ENCODE measurements around the gene VAT1L. TPM values are rescaled to one million over a fixed set of nuclear protein-coding genes. Genes with fewer than 3 reads are reported as not detected.

VAT1L gene
- total RNA-seq, 1 donor from 2014 or later, result not detected

DNA sequence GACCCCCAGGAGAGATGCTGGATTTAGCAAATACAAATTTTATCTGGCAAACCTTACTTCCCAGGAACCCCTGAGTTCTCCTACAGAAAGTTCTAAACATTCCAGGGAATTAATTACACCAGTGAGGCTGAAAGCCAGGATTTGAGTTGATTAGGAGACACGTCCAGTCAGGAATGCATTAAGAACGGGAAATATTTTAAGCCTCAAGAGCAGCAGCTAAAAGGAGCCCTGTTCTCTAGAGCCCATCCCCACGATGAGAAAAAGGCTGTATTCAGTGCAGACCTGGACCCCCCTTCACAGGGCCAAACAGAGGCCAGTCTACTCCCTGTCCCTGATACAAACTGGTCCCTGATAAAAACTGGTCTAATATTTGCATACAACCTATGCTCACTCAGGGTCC is 55.0 kb downstream of the VAT1L start:
- intact Hi-C loops (cut with micrococcal nuclease), result no loop called here
- Mint-ChIP-seq H3K9me3 (no peaks in the 10 kb centered on the region), H3K27me3 (ENCODE audit: insufficient read depth) (no peaks in the 10 kb centered on the region), H3K4me3 (no peak overlapping the region), H3K36me3 (ENCODE audit: low read depth) (no peaks in the 10 kb centered on the region), H3K4me1 (ENCODE audit: low read depth) (no peaks in the 10 kb centered on the region), H3K27ac (no peak overlapping the region)
- DNase-seq (ENCODE audit: low spot score), result no peak

DNA sequence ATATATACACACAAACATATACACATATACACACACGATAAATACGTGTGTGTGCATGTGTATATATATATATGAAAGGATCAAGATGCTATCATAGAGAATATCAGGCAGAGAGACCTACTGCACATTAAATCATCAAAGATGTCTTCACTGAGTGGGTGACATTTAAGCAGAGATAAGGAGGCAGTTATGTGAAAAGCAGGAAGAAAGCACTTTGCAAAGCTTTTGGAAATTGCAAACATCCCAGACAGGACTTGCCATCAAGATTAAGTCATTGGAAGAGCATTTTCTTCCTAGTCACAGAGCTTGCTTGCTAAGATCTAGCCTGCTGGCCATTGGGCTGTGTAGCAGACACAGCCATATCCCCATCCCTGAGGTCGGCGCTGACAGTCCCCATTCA is 56.4 kb downstream of the VAT1L start:
- Mint-ChIP-seq H3K4me1 (ENCODE audit: low read depth) (no peaks in the 10 kb centered on the region), H3K4me3 (no peak overlapping the region), H3K9me3 (no peaks in the 10 kb centered on the region), H3K27me3 (ENCODE audit: insufficient read depth) (no peaks in the 10 kb centered on the region), H3K36me3 (ENCODE audit: low read depth) (no peaks in the 10 kb centered on the region), H3K27ac (no peak overlapping the region)
- intact Hi-C loops (cut with micrococcal nuclease), result no loop called here
- no peak for DNase-seq (ENCODE audit: low spot score)

DNA sequence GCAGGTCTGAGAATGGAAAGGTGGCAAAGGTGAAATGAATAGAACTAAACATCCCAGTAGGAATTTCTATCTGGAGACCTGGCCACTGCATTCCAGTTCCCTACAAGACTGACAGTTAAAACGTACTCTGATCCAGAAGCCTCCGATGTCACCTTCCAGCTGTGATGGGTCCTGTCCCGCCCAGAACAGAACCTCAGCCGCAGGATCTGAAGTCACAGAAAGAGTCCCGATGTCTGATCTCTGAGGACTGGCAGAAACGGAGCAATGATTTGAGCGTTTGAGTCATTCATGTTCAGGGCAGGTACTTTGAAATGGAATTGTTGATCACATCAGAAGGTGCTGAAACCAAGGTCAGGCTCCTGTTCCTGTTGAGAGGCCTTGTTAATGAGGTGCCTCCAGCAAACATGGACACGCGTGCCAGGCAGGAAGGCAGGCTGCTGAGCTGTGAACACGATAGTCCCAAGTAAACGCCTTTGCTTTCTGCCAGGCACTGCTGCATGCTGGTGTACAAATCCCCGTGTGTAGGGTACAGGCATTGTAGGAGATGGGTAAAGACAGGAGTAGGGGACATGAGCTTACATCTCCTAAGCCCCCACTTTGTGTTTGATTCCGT is 61.4 kb downstream of the VAT1L start:
- Mint-ChIP-seq H3K27me3 (ENCODE audit: insufficient read depth) (no peaks in the 10 kb centered on the region), H3K27ac (no peak overlapping the region), H3K4me3 (no peak overlapping the region), H3K9me3 (no peaks in the 10 kb centered on the region), H3K36me3 (ENCODE audit: low read depth) (no peaks in the 10 kb centered on the region), H3K4me1 (ENCODE audit: low read depth) (no peaks in the 10 kb centered on the region)
- intact Hi-C loops (cut with micrococcal nuclease), result no loop called here
- DNase-seq (ENCODE audit: low spot score), result no peak

DNA sequence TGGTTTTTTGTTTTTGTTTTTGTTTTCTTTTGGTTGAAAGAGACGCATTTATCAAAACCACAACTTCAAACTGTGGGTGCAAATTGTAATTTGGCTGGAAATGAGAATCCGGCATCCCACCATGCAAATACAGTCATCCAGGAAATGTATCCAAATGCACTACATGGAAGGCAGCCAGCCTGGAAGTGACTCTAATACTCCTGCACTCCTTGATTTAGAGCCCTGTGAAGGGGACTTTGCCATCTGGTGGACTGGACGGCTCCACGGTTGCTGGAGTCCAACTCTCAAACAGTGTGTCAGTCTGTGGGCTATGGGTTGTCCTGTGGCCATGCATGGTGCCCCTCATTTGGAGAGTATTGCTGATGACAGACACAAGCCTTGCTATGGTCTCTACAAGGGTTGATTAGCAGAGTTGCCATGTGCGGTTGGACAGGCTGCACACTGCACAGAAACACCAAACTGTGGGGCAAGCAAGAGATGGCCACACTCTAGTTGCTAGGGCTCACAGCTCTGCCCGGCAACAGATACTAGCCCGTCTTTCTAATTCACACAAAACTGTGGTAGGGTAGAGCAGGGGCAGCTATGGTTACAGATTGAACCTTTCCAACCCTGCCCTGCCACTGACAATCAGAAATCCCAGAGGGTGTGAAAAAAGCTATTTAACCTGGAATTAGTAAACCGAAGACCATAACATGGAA is 62.4 kb downstream of the VAT1L start:
- DNase-seq (ENCODE audit: low spot score), result no peak
- no peaks in the 10 kb centered on the region for H3K4me1 Mint-ChIP-seq (ENCODE audit: low read depth)
- no peaks in the 10 kb centered on the region for H3K9me3 Mint-ChIP-seq
- H3K27ac Mint-ChIP-seq, result no peak overlapping the region
- intact Hi-C loops (cut with micrococcal nuclease), result no loop called here
- no peaks in the 10 kb centered on the region for H3K27me3 Mint-ChIP-seq (ENCODE audit: insufficient read depth)
- no peak overlapping the region for H3K4me3 Mint-ChIP-seq
- no peaks in the 10 kb centered on the region for H3K36me3 Mint-ChIP-seq (ENCODE audit: low read depth)

DNA sequence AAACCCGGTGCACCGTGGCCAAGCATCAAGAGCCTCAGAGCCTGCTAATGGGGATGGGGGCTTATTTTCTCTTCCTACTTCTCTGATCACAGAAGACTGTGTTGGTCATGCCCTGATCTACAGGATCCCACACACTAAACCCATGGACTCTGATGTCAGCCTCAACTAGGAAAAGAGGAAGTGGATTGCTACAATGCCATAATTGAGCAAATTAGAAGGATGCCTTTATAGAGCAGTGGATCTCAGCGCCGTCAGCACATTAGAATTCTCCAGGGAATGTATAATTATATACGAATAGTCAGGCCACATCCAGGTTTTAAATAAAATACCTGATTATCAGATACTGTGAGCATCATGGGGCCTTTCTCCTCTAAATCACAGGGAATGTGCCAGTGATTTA is 64.8 kb downstream of the VAT1L start:
- Mint-ChIP-seq H3K4me3 (no peak overlapping the region), H3K27me3 (ENCODE audit: insufficient read depth) (no peaks in the 10 kb centered on the region), H3K36me3 (ENCODE audit: low read depth) (no peaks in the 10 kb centered on the region), H3K4me1 (ENCODE audit: low read depth) (no peaks in the 10 kb centered on the region), H3K27ac (no peak overlapping the region), H3K9me3 (no peaks in the 10 kb centered on the region)
- intact Hi-C loops (cut with micrococcal nuclease), result no loop called here
- DNase-seq (ENCODE audit: low spot score), result no peak

DNA sequence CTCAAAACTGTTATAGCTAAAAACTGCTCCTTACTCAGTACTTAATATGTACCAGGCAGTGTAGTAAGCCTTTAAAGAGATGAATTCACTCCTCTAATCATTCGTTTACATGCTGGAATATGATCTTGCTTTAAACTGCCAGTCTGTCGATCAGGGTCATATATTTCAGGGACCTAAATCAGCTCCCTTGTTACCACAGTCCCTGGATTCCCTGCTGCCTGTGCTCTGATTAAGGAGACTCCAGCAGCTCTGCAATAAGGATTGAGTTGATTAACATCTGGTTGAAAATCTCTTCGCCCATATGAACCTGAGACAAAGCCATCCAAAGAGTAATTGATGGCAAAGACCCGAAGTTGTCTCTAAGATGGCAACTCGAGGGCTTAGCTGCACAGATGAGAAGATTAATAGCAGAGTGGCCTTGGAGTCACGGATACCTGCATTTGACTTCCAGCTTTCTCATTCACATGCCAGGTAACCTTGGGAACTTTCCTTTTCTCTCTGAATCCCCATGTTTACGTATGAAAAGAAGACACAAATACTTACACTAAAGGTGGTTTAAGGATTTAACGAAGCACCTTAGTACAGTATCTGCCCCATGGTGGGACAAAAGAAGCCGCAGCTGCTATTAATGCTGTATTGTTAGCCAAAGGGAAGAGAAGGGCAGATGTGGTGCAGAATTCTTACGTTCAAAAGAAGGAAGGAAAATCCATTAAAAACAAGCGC is 68.2 kb downstream of the VAT1L start:
- intact Hi-C loops (cut with micrococcal nuclease), result no loop called here
- Mint-ChIP-seq H3K4me3 (no peak overlapping the region), H3K9me3 (no peaks in the 10 kb centered on the region), H3K27ac (no peak overlapping the region), H3K4me1 (ENCODE audit: low read depth) (no peaks in the 10 kb centered on the region), H3K36me3 (ENCODE audit: low read depth) (no peaks in the 10 kb centered on the region), H3K27me3 (ENCODE audit: insufficient read depth) (no peaks in the 10 kb centered on the region)
- no peak for DNase-seq (ENCODE audit: low spot score)

DNA sequence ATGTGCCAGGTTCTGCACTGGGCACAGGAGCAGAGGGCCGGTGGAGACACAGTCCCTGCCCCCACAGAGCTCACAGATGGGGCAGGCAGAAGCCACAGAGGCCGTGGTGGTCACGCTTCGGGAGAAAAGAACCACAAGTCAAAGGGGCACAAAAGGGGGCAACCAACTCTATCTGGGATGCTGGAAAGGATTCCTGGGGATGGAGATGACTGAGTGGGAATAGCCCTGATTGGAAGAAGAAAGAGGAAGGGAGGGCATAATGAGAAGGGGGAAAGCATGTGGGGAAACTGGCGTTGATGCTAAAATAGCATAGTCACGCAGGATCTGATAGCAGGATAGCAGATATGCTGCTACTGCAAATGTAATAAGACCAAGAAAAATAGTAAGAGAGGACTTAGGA is 69.7 kb downstream of the VAT1L start:
- Mint-ChIP-seq H3K27ac (no peak overlapping the region), H3K4me1 (ENCODE audit: low read depth) (no peaks in the 10 kb centered on the region), H3K27me3 (ENCODE audit: insufficient read depth) (no peaks in the 10 kb centered on the region), H3K36me3 (ENCODE audit: low read depth) (no peaks in the 10 kb centered on the region), H3K4me3 (no peak overlapping the region), H3K9me3 (no peaks in the 10 kb centered on the region)
- DNase-seq (ENCODE audit: low spot score), result no peak
- intact Hi-C loops (cut with micrococcal nuclease), result no loop called here

DNA sequence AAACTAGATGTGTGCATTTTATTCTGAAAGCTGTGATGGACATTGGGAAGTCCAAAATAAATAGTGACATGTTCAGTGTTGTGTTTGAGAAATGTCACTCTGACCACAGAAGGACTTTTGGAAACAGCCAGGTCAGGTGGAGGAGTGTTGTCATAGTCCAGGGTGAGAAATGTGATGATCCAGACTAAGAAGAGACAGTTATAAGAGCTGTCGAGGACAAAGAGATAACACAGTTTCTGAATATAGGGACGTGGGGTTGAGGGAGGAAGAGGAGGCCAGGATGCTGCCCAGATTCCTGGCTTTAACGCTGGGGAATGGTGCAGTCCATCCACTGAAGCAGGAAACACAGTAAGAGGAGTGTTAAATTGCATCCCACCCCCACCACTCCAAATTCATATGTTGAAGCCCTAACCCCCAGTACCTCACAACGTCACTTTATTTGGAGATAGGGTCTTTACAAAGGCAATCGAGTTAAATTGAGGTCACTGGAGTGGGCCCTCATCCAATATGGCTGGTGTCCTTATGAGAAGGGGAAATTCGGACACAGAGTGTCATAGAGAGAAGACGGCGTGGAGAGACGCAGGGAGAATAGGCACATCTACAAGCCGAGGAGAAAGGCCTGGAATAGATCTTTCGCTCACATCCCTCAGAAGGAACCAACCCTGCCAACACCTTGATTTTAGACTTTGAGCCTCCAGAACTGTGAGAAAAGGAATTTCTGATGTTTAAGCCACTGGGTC is 71.3 kb downstream of the VAT1L start:
- Mint-ChIP-seq H3K4me3 (no peak overlapping the region), H3K27ac (no peak overlapping the region), H3K36me3 (ENCODE audit: low read depth) (no peaks in the 10 kb centered on the region), H3K9me3 (no peaks in the 10 kb centered on the region), H3K27me3 (ENCODE audit: insufficient read depth) (no peaks in the 10 kb centered on the region), H3K4me1 (ENCODE audit: low read depth) (no peaks in the 10 kb centered on the region)
- intact Hi-C loops (cut with micrococcal nuclease), result no loop called here
- no peak for DNase-seq (ENCODE audit: low spot score)

DNA sequence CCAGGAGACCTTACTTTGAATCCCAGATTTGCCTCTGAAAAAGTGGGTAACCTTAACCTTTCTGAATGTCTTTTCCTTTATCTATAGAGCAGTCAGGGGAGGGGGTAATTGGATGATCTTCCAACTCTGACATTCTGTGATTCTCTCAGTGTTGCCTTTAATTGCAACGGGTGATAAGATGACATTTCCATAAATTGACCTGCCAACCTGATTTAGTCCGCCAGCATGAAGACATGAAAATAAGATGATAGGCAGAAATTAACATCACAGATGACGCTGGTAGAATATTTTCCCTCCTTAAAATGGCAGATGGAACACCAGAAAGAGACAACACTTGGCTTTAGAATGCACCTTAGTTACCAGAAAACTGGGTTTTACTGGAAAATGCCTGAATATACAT is 72.6 kb downstream of the VAT1L start:
- Mint-ChIP-seq H3K36me3 (ENCODE audit: low read depth) (no peaks in the 10 kb centered on the region), H3K4me3 (no peak overlapping the region), H3K27ac (no peak overlapping the region), H3K27me3 (ENCODE audit: insufficient read depth) (no peaks in the 10 kb centered on the region), H3K4me1 (ENCODE audit: low read depth) (no peaks in the 10 kb centered on the region), H3K9me3 (no peaks in the 10 kb centered on the region)
- DNase-seq (ENCODE audit: low spot score), result no peak
- intact Hi-C loops (cut with micrococcal nuclease), result no loop called here

DNA sequence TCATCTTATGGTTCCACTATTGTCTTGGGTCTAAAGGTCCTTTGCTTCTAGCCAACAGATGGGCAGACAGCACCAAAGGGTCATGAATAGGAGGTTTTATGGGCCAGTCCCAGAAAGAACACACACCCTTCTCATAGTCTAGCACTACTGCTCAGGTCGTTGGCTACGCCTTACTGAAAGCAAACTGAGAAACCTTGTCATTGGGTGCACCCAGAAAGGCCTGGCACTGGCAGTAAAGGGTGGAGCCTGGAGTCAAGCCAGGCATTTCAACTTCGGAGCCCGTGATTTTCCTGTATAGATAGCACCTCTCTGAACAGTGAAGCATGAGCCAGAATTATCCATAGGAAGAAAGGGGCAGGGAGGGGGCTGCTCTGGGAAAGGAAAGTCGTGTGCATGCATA is 74.9 kb downstream of the VAT1L start:
- no peak overlapping the region for H3K4me3 Mint-ChIP-seq
- intact Hi-C loops (cut with micrococcal nuclease), result no loop called here
- H3K36me3 Mint-ChIP-seq (ENCODE audit: low read depth), result no peaks in the 10 kb centered on the region
- no peaks in the 10 kb centered on the region for H3K27me3 Mint-ChIP-seq (ENCODE audit: insufficient read depth)
- H3K9me3 Mint-ChIP-seq, result no peaks in the 10 kb centered on the region
- DNase-seq (ENCODE audit: low spot score), result no peak
- H3K4me1 Mint-ChIP-seq (ENCODE audit: low read depth), result peaks cover 3% of the 10 kb centered on the region
- H3K27ac Mint-ChIP-seq, result no peak overlapping the region

DNA sequence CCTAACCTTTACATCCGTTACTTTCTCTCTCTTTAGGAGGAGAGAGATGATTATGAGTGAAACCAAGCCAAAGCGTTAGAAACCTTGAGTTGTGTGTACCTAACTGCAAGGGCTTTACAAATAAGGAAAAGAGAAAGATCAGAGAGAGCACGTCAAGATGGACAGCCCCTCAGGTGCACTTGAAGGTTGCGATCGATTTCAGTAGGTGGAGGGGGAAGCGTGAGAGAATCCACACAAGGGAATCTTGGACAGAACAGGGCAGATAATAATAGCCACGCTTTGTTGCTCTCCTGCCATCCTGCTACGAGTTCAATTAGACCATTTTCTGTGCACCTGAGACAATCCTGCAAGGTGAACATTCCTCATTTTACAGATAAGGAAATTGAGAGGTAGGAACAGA is 78.4 kb downstream of the VAT1L start:
- no peak for DNase-seq (ENCODE audit: low spot score)
- intact Hi-C loops (cut with micrococcal nuclease), result no loop called here
- Mint-ChIP-seq H3K36me3 (ENCODE audit: low read depth) (no peaks in the 10 kb centered on the region), H3K9me3 (no peaks in the 10 kb centered on the region), H3K4me3 (no peak overlapping the region), H3K27me3 (ENCODE audit: insufficient read depth) (peaks cover 4% of the 10 kb centered on the region), H3K4me1 (ENCODE audit: low read depth) (peaks cover 12% of the 10 kb centered on the region), H3K27ac (no peak overlapping the region)

DNA sequence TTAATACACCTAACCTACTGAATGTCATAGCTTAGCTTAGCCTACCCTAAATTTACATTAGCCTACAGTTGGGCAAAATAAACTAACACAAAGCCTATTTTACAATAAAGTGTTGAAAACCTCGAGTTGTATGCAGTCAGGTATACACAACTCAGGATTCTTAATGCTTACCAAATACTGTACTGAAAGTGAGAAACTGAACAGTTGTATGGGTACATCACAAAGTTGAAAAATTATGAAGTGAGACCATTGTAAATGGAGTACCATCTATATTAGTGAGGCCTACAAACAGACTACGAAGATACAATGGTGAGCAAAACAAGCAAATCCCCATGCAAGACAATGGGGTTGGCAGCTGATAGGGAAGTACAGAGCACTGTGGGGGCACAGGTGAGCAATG is 79.7 kb downstream of the VAT1L start:
- intact Hi-C loops (cut with micrococcal nuclease), result no loop called here
- no peak overlapping the region for H3K4me3 Mint-ChIP-seq
- no peak for DNase-seq (ENCODE audit: low spot score)

DNA sequence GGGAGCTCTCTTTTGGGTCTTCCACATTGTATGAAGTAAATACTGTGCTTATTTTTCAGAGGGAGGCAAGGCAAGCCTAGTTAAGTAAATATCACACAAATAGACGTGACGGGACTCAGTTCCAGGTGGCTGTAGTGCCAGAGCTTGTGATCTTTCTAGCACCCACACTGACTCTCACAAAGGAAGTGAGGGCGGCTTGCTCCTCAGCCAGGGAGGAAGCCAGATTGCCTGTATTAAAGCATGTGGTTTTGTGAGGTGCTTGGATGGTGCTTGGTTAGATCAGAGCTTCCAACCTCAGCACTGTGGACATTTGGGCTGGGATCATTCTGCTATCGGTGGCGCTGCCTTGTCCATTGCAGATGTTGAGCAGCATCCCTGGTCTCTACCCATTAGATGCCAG is 80.1 kb downstream of the VAT1L start:
- H3K36me3 Mint-ChIP-seq (ENCODE audit: low read depth), result no peaks in the 10 kb centered on the region
- intact Hi-C loops (cut with micrococcal nuclease), result no loop called here

More for the DNA sequence above, 79.7 kb downstream of the VAT1L start:
- H3K4me1 Mint-ChIP-seq (ENCODE audit: low read depth), result peaks cover 12% of the 10 kb centered on the region
- H3K36me3 Mint-ChIP-seq (ENCODE audit: low read depth), result no peaks in the 10 kb centered on the region
- H3K27me3 Mint-ChIP-seq (ENCODE audit: insufficient read depth), result peaks cover 4% of the 10 kb centered on the region
- H3K9me3 Mint-ChIP-seq, result no peaks in the 10 kb centered on the region
- no peak overlapping the region for H3K27ac Mint-ChIP-seq

More for the DNA sequence above, 80.1 kb downstream of the VAT1L start:
- Mint-ChIP-seq H3K9me3 (no peaks in the 10 kb centered on the region), H3K4me3 (no peak overlapping the region), H3K27me3 (ENCODE audit: insufficient read depth) (peaks cover 4% of the 10 kb centered on the region), H3K27ac (no peak overlapping the region), H3K4me1 (ENCODE audit: low read depth) (peaks cover 12% of the 10 kb centered on the region)
- DNase-seq (ENCODE audit: low spot score), result no peak

All from activated T-helper 1 cell treated with anti-CD3 and anti-CD28 coated beads, Interleukin-12 subunit alpha, Interleukin-12 subunit beta, Interleukin-2, Interleukin-4 antibody, amounts not matched to agents 30 ng/mL and 10 ng/mL and 1 ng/mL, durations not matched to agents 14 hours and 24 hours and 36 hours (primary cell).